Upper lobe of left lung (tissue), 4 donors: ENCODE measurements around the gene TANGO2.

ENCODE experiments used
- CTCF ChIP-seq, 6 experiments: fragments of 450-650 bp in 4 of 6; fragments of 200-600 bp in 2 of 6; sonication (generic) in 2 of 6; IDR thresholded peaks; one replicate each; pipeline ENCODE4 v1.5.1; 2016 to 2019; ENCODE audit warnings: antibody characterized with exemption in 6 of 6
- EP300 ChIP-seq, 4 donors: sonication (generic); formaldehyde crosslinking; IDR thresholded peaks; one replicate each; pipeline ENCODE4 v1.5.1; 2017; ENCODE audit warnings: antibody characterized with exemption in 4 of 4, control low read depth in 2 of 4
- POLR2A ChIP-seq, 4 donors: fragments of 450-650 bp; IDR thresholded peaks; one replicate each; pipeline ENCODE4 v1.5.1; 2016 to 2017; ENCODE audit warnings: antibody characterized with exemption in 4 of 4, mild to moderate bottlenecking in 2 of 4

GRCh38 chr22:20057596-20058268 is 36.8 kb downstream of the TANGO2 start:
- no peak for TF ChIP-seq CTCF (IDR thresholded peaks at IDR 0.05)
- no peak for TF ChIP-seq POLR2A (IDR thresholded peaks at IDR 0.05)
- no peak for TF ChIP-seq EP300 (IDR thresholded peaks at IDR 0.05)
